SU-DHL-6 (cell line): ENCODE results near the gene DHRS13.

Experiments
- H2AFZ ChIP-seq: fragments of 200-600 bp; sonication (generic); 2 replicates; pipeline ENCODE4 v1.6.1; 2014; ENCODE audit warnings: low read depth, mild to moderate bottlenecking, moderate library complexity, mixed read lengths, antibody characterized with exemption, low read length; ENCODE audit not compliant: severe bottlenecking
- H3F3A ChIP-seq: fragments of 200-600 bp; shearing (Covaris generic); 2 replicates; pipeline ENCODE4 v1.6.0; 2016; ENCODE audit warnings: antibody characterized with exemption, mild to moderate bottlenecking; ENCODE audit not compliant: insufficient read depth
- H3K27ac ChIP-seq: fragments of 200-600 bp; sonication (generic); 2 replicates; pipeline ENCODE4 v1.5.1; 2016; ENCODE audit warnings: low read depth, mild to moderate bottlenecking, low read length, moderate library complexity, mixed read lengths
- H3K27me3 ChIP-seq: fragments of 200-600 bp; sonication (generic), shearing (Covaris generic); 2 replicates; pipeline ENCODE4 v1.6.0; 2014; ENCODE audit warnings: mild to moderate bottlenecking, low read length
- H3K36me3 ChIP-seq: fragments of 200-600 bp; sonication (generic); 2 replicates; pipeline ENCODE4 v1.6.1; 2014; ENCODE audit warnings: mild to moderate bottlenecking, low read length, mixed read lengths
- H3K4me2 ChIP-seq: fragments of 300-600, 200-600 bp; shearing (Covaris generic), sonication (generic); 2 replicates; pipeline ENCODE4 v1.6.0; 2014; ENCODE audit warnings: low read length, low read depth, mild to moderate bottlenecking; ENCODE audit not compliant: poor library complexity, severe bottlenecking
- H3K4me3 ChIP-seq: fragments of 200-600 bp; sonication (generic); 2 replicates; pipeline ENCODE4 v1.5.1; 2014; ENCODE audit warnings: antibody characterized with exemption, low read length, mild to moderate bottlenecking, mixed read lengths; ENCODE audit not compliant: insufficient read depth, poor library complexity, severe bottlenecking
- H3K79me2 ChIP-seq: fragments of 200-600 bp; sonication (generic); 2 replicates; pipeline ENCODE4 v1.6.1; 2014; ENCODE audit warnings: mild to moderate bottlenecking, low read length, moderate library complexity; ENCODE audit not compliant: insufficient read depth
- H3K9ac ChIP-seq: fragments of 200-600 bp; sonication (generic); 2 replicates; pipeline ENCODE4 v1.7.0; 2014; ENCODE audit warnings: mild to moderate bottlenecking, low read length
- H3K9me2 ChIP-seq: fragments of 200-600 bp; sonication (generic); replicated peaks from 2 replicates; pipeline ENCODE4 v1.6.1; 2014; ENCODE audit warnings: low read length; ENCODE audit not compliant: insufficient read depth
- H3K9me3 ChIP-seq: fragments of 200-600 bp; sonication (generic); 2 replicates; pipeline ENCODE4 v1.6.1; 2014; ENCODE audit warnings: low read length, mixed read lengths; ENCODE audit not compliant: insufficient read depth
- H4K20me1 ChIP-seq: fragments of 200-600 bp; sonication (generic); 2 replicates; pipeline ENCODE4 v1.6.1; 2014; ENCODE audit warnings: low read depth, mild to moderate bottlenecking, antibody characterized with exemption, low read length, moderate library complexity, mixed read lengths
- CTCF ChIP-seq: fragments of 200-600 bp; sonication (generic); IDR thresholded peaks from one replicate; pipeline ENCODE4 v1.5.1; 2017; ENCODE audit warnings: antibody characterized with exemption, mild to moderate bottlenecking, low read length, moderate library complexity; ENCODE audit not compliant: insufficient read depth, poor library complexity, severe bottlenecking
- EZH2phosphoT487 ChIP-seq: fragments of 200-600 bp; sonication (generic), shearing (Covaris generic); conservative IDR thresholded peaks from 2 replicates; pipeline ENCODE4 v1.6.1; 2018; ENCODE audit warnings: mild to moderate bottlenecking, antibody characterized with exemption, low read length, moderate library complexity, mixed read lengths

DHRS13 gene

GRCh38 chr17:28862561-28862960, 40.3 kb downstream of the DHRS13 start:
- Histone ChIP-seq H3K4me3 (no peak overlapping the region), H3K27me3 (no peaks in the 10 kb centered on the region), H3K79me2 (no peaks in the 10 kb centered on the region), H3K27ac (no peak overlapping the region), H2AFZ (no peak overlapping the region), H3K9me2 (no peaks in the 10 kb centered on the region), H4K20me1 (no peaks in the 10 kb centered on the region), H3K4me2 (no peak overlapping the region), H3F3A (no peaks in the 10 kb centered on the region), H3K36me3 (no peaks in the 10 kb centered on the region), H3K9me3 (no peaks in the 10 kb centered on the region), H3K9ac (no peak overlapping the region)
- TF ChIP-seq CTCF (no peak), EZH2phosphoT487 (no peak)

- Histone ChIP-seq H3K9me3 (no peaks in the 10 kb centered on the region), H3F3A (no peaks in the 10 kb centered on the region), H3K4me2 (no peak overlapping the region), H3K36me3 (no peaks in the 10 kb centered on the region), H3K27ac (no peak overlapping the region), H3K79me2 (no peaks in the 10 kb centered on the region), H2AFZ (no peak overlapping the region), H3K9me2 (no peaks in the 10 kb centered on the region), H4K20me1 (no peaks in the 10 kb centered on the region), H3K27me3 (no peaks in the 10 kb centered on the region), H3K9ac (no peak overlapping the region), H3K4me3 (no peak overlapping the region)
- TF ChIP-seq EZH2phosphoT487 (no peak), CTCF (no peak)
These were observed 41.3 kb downstream of the DHRS13 start for GRCh38 chr17:28861393-28862203.

GRCh38 chr17:28860363-28860808, 42.5 kb downstream of the DHRS13 start:
- Histone ChIP-seq H4K20me1 (no peaks in the 10 kb centered on the region), H3K4me2 (no peak overlapping the region), H3K27ac (no peak overlapping the region), H3K27me3 (no peaks in the 10 kb centered on the region), H3K36me3 (no peaks in the 10 kb centered on the region), H3K9ac (no peak overlapping the region), H3K9me2 (no peaks in the 10 kb centered on the region), H3K79me2 (peaks cover 3% of the 10 kb centered on the region; the same call in 1 of the 2 replicates), H3K4me3 (no peak overlapping the region), H3F3A (no peaks in the 10 kb centered on the region), H2AFZ (no peak overlapping the region), H3K9me3 (no peaks in the 10 kb centered on the region)
- TF ChIP-seq CTCF = no peak
- no peak for TF ChIP-seq EZH2phosphoT487
